ENCODE results near the gene ASCL5. TPM values are rescaled to one million over a fixed set of nuclear protein-coding genes. Genes with fewer than 3 reads are reported as not detected.

Gene ASCL5
- polyA plus RNA-seq, 1 donor (not counting 4 experiments of a cell fraction or from before 2014, with no cell fraction given) = not detected

- Histone ChIP-seq H4K20me1 (ENCODE audit: control insufficient read depth, extremely low read depth, insufficient read depth, low read length) (no peaks in the 10 kb centered on the region), H3K27me3 (ENCODE audit: control insufficient read depth, extremely low read depth, insufficient read depth, low read length) (peaks cover 23% of the 10 kb centered on the region), H3K4me1 (ENCODE audit: control insufficient read depth, extremely low read depth, insufficient read depth, low read length) (no peaks in the 10 kb centered on the region), H3K9ac (ENCODE audit: control insufficient read depth, extremely low read depth, insufficient read depth, low read length) (no peak overlapping the region), H3K36me3 (ENCODE audit: control insufficient read depth in 2 of 2, extremely low read depth in 1 of 2, insufficient read depth in 2 of 2, low read length in 2 of 2) (no peaks in the 10 kb centered on the region), H3K27ac (ENCODE audit: control insufficient read depth, insufficient read depth, low read length) (no peak overlapping the region), H3K4me2 (ENCODE audit: control insufficient read depth, extremely low read depth, insufficient read depth, low read depth, low read length) (no peak overlapping the region), H3K9me3 (ENCODE audit: control insufficient read depth, low read depth, low read length) (no peaks in the 10 kb centered on the region), H2AFZ (ENCODE audit: control insufficient read depth, low read length) (no peak overlapping the region), H3K9me1 (ENCODE audit: control insufficient read depth, extremely low read depth, insufficient read depth, low read length) (no peaks in the 10 kb centered on the region), H3K79me2 (ENCODE audit: control insufficient read depth, insufficient read depth, low read length) (no peaks in the 10 kb centered on the region), H3K4me3 (ENCODE audit: control insufficient read depth in 2 of 3, extremely low read depth in 1 of 3, insufficient read depth in 2 of 3, low read depth in 1 of 3, low read length in 3 of 3) (no peak overlapping the region)
- dilution Hi-C loops (cut with MboI; ENCODE audit: extremely low pct_ligation_motif_present, low sequenced_read_pairs) = no loop called here
- FAIRE-seq (no peak), DNase-seq (ENCODE audit: low read depth, low spot score) (no peak)
- TF ChIP-seq CTCF (optimal IDR thresholded peaks at IDR 0.05 in 1 of 3, IDR thresholded peaks at IDR 0.05 in 1 of 3, conservative IDR thresholded peaks at IDR 0.05 in 1 of 3; ENCODE audit: extremely low read depth in 1 of 3, insufficient read depth in 2 of 3, low read length in 3 of 3) (no peak), EZH2 (IDR thresholded peaks at IDR 0.05; ENCODE audit: low read length) (no peak)
These were observed 22.8 kb downstream of the ASCL5 start for GRCh38 chr1:201104141-201104540.

GRCh38 chr1:201103666-201104065 lies 23.3 kb downstream of the ASCL5 start:
- Histone ChIP-seq H3K9ac (ENCODE audit: control insufficient read depth, extremely low read depth, insufficient read depth, low read length) (no peak overlapping the region), H3K9me1 (ENCODE audit: control insufficient read depth, extremely low read depth, insufficient read depth, low read length) (no peaks in the 10 kb centered on the region), H3K79me2 (ENCODE audit: control insufficient read depth, insufficient read depth, low read length) (no peaks in the 10 kb centered on the region), H4K20me1 (ENCODE audit: control insufficient read depth, extremely low read depth, insufficient read depth, low read length) (no peaks in the 10 kb centered on the region), H3K9me3 (ENCODE audit: control insufficient read depth, low read depth, low read length) (no peaks in the 10 kb centered on the region), H3K27me3 (ENCODE audit: control insufficient read depth, extremely low read depth, insufficient read depth, low read length) (peaks cover 23% of the 10 kb centered on the region), H2AFZ (ENCODE audit: control insufficient read depth, low read length) (no peak overlapping the region), H3K27ac (ENCODE audit: control insufficient read depth, insufficient read depth, low read length) (no peak overlapping the region), H3K4me2 (ENCODE audit: control insufficient read depth, extremely low read depth, insufficient read depth, low read depth, low read length) (no peak overlapping the region), H3K36me3 (ENCODE audit: control insufficient read depth in 2 of 2, extremely low read depth in 1 of 2, insufficient read depth in 2 of 2, low read length in 2 of 2) (no peaks in the 10 kb centered on the region), H3K4me3 (ENCODE audit: control insufficient read depth in 2 of 3, extremely low read depth in 1 of 3, insufficient read depth in 2 of 3, low read depth in 1 of 3, low read length in 3 of 3) (no peak overlapping the region), H3K4me1 (ENCODE audit: control insufficient read depth, extremely low read depth, insufficient read depth, low read length) (no peaks in the 10 kb centered on the region)
- no peak for TF ChIP-seq CTCF (optimal IDR thresholded peaks at IDR 0.05 in 1 of 3, IDR thresholded peaks at IDR 0.05 in 1 of 3, conservative IDR thresholded peaks at IDR 0.05 in 1 of 3; ENCODE audit: extremely low read depth in 1 of 3, insufficient read depth in 2 of 3, low read length in 3 of 3)
- TF ChIP-seq EZH2 (IDR thresholded peaks at IDR 0.05; ENCODE audit: low read length) = no peak
- dilution Hi-C loops (cut with MboI; ENCODE audit: extremely low pct_ligation_motif_present, low sequenced_read_pairs) = no loop called here
- FAIRE-seq = no peak
- no peak for DNase-seq (ENCODE audit: low read depth, low spot score)
